ENCODE data around the gene CACNA1B. TPM values are rescaled to one million over a fixed set of nuclear protein-coding genes. Genes with fewer than 3 reads are reported as not detected.

Gene CACNA1B
- total RNA-seq, 1 experiment from 2014 or later, result not detected

DNA sequence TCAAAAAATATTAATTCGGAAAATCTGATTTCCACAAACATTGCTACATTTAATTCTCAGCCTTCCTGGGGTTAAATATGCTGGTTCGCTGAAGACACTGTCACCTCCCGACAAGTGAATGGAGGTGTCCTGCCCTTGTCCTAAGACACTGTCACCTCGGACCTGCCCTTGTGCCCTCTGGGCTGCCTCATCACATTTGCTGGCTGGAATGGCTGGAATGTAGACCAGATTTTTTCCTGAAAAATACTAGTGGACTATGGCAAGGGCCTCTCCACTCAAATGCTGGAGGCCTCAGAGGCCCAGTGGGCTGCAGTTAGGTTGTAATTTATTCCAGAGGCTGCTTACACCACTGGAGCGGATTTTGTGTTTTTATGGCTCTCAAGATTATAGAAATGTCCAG, 28.2 kb downstream of the CACNA1B start:
- no peaks in the 10 kb centered on the region for H3K36me3 ChIP-seq (ENCODE audit: insufficient read depth, low read length)
- no peak overlapping the region for H3K4me2 ChIP-seq (ENCODE audit: low read depth, low read length, poor library complexity, severe bottlenecking)
- no peaks in the 10 kb centered on the region for H3K9me3 ChIP-seq (ENCODE audit: low read length)
- H3K4me1 ChIP-seq (ENCODE audit: low read length), result no peaks in the 10 kb centered on the region
- H3K9me2 ChIP-seq (replicated peaks; ENCODE audit: insufficient read depth, low read length), result no peaks in the 10 kb centered on the region
- no peak overlapping the region for H2AFZ ChIP-seq (ENCODE audit: low read length)
- 0 out of 2 replicates have a peak, but pooled peaks cover 2% of the 10 kb centered on the region for H3K27me3 ChIP-seq (ENCODE audit: low read length)
- no peak overlapping the region for H3K9ac ChIP-seq (ENCODE audit: low read length)
- no peaks in the 10 kb centered on the region for H3K79me2 ChIP-seq (ENCODE audit: low read length)
- no peaks in the 10 kb centered on the region for H4K20me1 ChIP-seq (ENCODE audit: insufficient read depth, low read depth, low read length)
- peak; percentile 4 for DNase-seq
- no peak overlapping the region for H3K4me3 ChIP-seq (ENCODE audit: low read length)
- H3K27ac ChIP-seq (ENCODE audit: low read length), result no peak overlapping the region

DNA sequence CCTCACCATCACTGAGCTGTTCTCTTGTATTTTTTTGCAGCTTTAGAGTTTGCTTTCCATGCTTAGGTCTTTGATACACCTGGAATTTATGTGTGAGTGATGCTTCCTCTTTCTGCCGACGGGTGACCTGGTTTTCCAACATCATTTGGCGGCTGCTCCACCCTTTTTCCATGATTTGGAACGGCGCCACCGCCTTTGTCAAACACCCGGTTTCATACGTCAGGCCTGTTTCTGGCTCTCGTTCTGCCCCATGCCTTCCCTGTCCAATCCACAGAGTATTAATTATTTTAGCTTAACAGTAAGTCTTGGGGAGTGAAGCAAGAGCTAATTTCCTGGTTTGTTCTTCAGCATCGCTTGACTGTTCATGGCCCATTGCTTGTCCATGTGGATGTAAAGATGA, 30.2 kb downstream of the CACNA1B start:
- no peaks in the 10 kb centered on the region for H3K4me1 ChIP-seq (ENCODE audit: low read length)
- no peaks in the 10 kb centered on the region for H3K9me2 ChIP-seq (replicated peaks; ENCODE audit: insufficient read depth, low read length)
- H3K9ac ChIP-seq (ENCODE audit: low read length), result no peak overlapping the region
- H3K27ac ChIP-seq (ENCODE audit: low read length), result no peak overlapping the region
- H3K79me2 ChIP-seq (ENCODE audit: low read length), result no peaks in the 10 kb centered on the region
- H3K4me3 ChIP-seq (ENCODE audit: low read length), result no peak overlapping the region
- no peak overlapping the region for H2AFZ ChIP-seq (ENCODE audit: low read length)
- no peaks in the 10 kb centered on the region for H4K20me1 ChIP-seq (ENCODE audit: insufficient read depth, low read depth, low read length)
- no peak overlapping the region for H3K4me2 ChIP-seq (ENCODE audit: low read depth, low read length, poor library complexity, severe bottlenecking)
- 0 out of 2 replicates have a peak, but pooled peaks cover under 1% of the 10 kb centered on the region for H3K27me3 ChIP-seq (ENCODE audit: low read length)
- DNase-seq, result no peak
- no peaks in the 10 kb centered on the region for H3K9me3 ChIP-seq (ENCODE audit: low read length)
- no peaks in the 10 kb centered on the region for H3K36me3 ChIP-seq (ENCODE audit: insufficient read depth, low read length)

DNA sequence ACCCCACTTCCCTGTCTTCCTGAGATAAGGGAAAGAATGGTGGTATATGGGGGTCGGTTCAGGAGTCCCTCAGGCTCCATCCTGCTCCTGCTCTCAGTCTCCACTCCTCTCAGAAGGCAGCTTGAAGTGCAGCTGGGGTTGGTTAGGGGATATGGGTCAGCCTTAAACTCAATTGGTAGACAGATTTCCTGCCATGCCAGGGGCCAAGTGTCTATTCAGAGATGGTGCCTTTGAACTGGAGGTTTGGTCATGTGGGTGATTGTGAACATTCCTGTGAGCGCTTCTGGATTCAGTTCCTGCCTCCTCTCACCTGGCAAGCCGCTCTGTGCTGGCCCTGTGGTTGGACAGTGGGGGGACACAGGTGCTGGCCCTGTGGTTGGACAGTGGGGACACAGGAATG, 35.1 kb downstream of the CACNA1B start:
- Histone ChIP-seq H3K4me3 (ENCODE audit: low read length) (no peak overlapping the region), H3K27me3 (ENCODE audit: low read length) (no peaks in the 10 kb centered on the region), H3K9me2 (replicated peaks; ENCODE audit: insufficient read depth, low read length) (no peaks in the 10 kb centered on the region), H3K4me1 (ENCODE audit: low read length) (no peaks in the 10 kb centered on the region), H3K79me2 (ENCODE audit: low read length) (no peaks in the 10 kb centered on the region), H3K27ac (ENCODE audit: low read length) (no peak overlapping the region), H3K4me2 (ENCODE audit: low read depth, low read length, poor library complexity, severe bottlenecking) (no peak overlapping the region), H3K9ac (ENCODE audit: low read length) (no peak overlapping the region), H3K9me3 (ENCODE audit: low read length) (no peaks in the 10 kb centered on the region), H3K36me3 (ENCODE audit: insufficient read depth, low read length) (no peaks in the 10 kb centered on the region), H4K20me1 (ENCODE audit: insufficient read depth, low read depth, low read length) (no peaks in the 10 kb centered on the region), H2AFZ (ENCODE audit: low read length) (no peak overlapping the region)
- DNase-seq, result no peak

DNA sequence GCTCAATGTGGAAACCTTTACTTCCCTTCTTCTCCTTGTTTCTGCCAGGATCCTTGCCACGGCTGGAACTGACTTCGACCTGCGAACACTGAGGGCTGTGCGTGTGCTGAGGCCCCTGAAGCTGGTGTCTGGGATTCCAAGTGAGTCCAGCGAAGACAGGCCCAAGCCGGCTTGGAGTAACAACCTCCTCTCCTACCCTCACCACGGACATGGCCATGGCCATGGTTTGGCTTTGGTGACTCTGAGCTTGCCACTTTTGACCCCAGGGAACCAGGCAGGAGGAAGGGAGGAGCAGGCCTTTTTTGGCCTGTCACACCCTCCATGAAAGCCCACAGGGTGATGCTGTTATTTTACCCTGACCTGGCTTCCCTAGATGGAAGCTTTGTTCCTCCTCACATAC, 35.5 kb downstream of the CACNA1B start:
- no peaks in the 10 kb centered on the region for H3K9me3 ChIP-seq (ENCODE audit: low read length)
- no peaks in the 10 kb centered on the region for H3K4me1 ChIP-seq (ENCODE audit: low read length)
- H3K27me3 ChIP-seq (ENCODE audit: low read length), result no peaks in the 10 kb centered on the region
- no peaks in the 10 kb centered on the region for H3K9me2 ChIP-seq (replicated peaks; ENCODE audit: insufficient read depth, low read length)
- H3K4me3 ChIP-seq (ENCODE audit: low read length), result no peak overlapping the region
- H3K27ac ChIP-seq (ENCODE audit: low read length), result no peak overlapping the region
- no peak overlapping the region for H2AFZ ChIP-seq (ENCODE audit: low read length)
- no peaks in the 10 kb centered on the region for H4K20me1 ChIP-seq (ENCODE audit: insufficient read depth, low read depth, low read length)
- no peak overlapping the region for H3K9ac ChIP-seq (ENCODE audit: low read length)
- no peak for DNase-seq
- no peaks in the 10 kb centered on the region for H3K36me3 ChIP-seq (ENCODE audit: insufficient read depth, low read length)
- no peaks in the 10 kb centered on the region for H3K79me2 ChIP-seq (ENCODE audit: low read length)
- no peak overlapping the region for H3K4me2 ChIP-seq (ENCODE audit: low read depth, low read length, poor library complexity, severe bottlenecking)

DNA sequence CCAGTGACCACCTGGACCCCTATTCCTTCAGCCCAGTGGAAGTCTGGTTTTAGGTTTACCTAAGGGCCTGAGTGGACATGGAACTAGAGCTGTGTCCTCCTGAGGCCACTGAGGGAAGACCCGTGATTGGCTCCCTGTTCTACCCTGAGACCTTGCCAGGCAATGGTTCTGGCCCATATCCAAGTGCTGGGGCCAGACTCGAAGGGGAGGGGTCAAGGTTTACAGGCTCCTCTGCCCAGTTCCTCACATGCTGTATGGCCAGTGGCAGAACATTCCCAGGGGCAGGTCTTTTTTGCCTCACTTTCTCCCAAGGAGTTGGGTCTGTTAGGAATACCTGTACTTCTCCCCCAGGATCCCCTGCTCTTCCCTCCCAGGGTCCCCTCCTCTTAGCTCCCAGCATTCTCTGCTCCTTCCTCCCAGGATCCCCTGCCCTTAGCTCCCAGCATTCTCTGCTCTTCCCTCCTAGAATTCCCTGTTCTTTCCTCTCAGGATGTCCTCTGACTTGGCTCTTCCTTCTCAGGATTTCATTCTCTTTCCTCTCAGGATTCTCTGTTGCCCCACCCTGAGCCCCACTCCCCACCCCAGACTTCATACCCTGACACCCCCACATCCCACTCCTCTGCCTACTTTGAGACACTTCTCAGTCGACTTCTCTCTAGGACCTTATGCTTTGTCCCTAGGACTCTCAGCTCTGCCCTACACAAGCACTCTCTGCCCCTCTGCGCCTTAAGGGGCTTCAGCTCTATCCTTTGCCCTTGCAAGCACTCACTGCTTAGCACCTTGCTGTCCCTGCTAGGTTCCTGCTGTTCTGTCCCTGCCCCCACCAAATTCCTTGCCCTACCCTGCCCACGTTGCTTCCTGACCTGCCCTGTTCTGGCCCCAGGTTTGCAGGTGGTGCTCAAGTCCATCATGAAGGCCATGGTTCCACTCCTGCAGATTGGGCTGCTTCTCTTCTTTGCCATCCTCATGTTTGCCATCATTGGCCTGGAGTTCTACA, 36.5 kb downstream of the CACNA1B start:
- Histone ChIP-seq H3K27ac (ENCODE audit: low read length) (no peak overlapping the region), H3K9me3 (ENCODE audit: low read length) (no peaks in the 10 kb centered on the region), H3K4me2 (ENCODE audit: low read depth, low read length, poor library complexity, severe bottlenecking) (no peak overlapping the region), H3K4me3 (ENCODE audit: low read length) (no peak overlapping the region), H4K20me1 (ENCODE audit: insufficient read depth, low read depth, low read length) (no peaks in the 10 kb centered on the region), H3K9me2 (replicated peaks; ENCODE audit: insufficient read depth, low read length) (no peaks in the 10 kb centered on the region), H3K27me3 (ENCODE audit: low read length) (no peaks in the 10 kb centered on the region), H3K4me1 (ENCODE audit: low read length) (no peaks in the 10 kb centered on the region), H3K9ac (ENCODE audit: low read length) (no peak overlapping the region), H3K79me2 (ENCODE audit: low read length) (no peaks in the 10 kb centered on the region), H2AFZ (ENCODE audit: low read length) (no peak overlapping the region), H3K36me3 (ENCODE audit: insufficient read depth, low read length) (no peaks in the 10 kb centered on the region)
- no peak for DNase-seq

DNA sequence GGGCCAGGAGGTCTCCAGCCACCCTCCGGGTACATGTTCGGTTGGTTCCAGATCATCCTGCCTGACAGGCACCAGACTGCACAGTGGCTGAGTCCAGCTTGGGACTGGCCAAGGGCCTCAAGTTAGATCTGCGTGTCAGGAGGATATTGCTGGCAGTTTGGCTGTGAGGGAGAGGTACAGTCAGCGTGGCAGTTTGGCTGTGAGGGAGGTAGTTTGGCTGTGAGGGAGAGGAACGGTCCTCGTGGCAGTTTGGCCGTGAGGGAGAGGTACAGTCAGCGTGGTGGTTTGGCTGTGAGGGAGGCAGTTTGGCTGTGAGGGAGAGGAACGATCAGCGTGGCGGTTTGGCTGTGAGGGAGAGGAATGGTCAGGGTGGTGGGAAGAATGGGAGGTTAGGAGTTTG, 39.0 kb downstream of the CACNA1B start:
- no peaks in the 10 kb centered on the region for H4K20me1 ChIP-seq (ENCODE audit: insufficient read depth, low read depth, low read length)
- no peak overlapping the region for H2AFZ ChIP-seq (ENCODE audit: low read length)
- H3K27ac ChIP-seq (ENCODE audit: low read length), result no peak overlapping the region
- H3K27me3 ChIP-seq (ENCODE audit: low read length), result no peaks in the 10 kb centered on the region
- H3K36me3 ChIP-seq (ENCODE audit: insufficient read depth, low read length), result no peaks in the 10 kb centered on the region
- no peak overlapping the region for H3K4me2 ChIP-seq (ENCODE audit: low read depth, low read length, poor library complexity, severe bottlenecking)
- H3K9me3 ChIP-seq (ENCODE audit: low read length), result no peaks in the 10 kb centered on the region
- no peaks in the 10 kb centered on the region for H3K4me1 ChIP-seq (ENCODE audit: low read length)
- H3K4me3 ChIP-seq (ENCODE audit: low read length), result no peak overlapping the region
- H3K9me2 ChIP-seq (replicated peaks; ENCODE audit: insufficient read depth, low read length), result no peaks in the 10 kb centered on the region
- no peak overlapping the region for H3K9ac ChIP-seq (ENCODE audit: low read length)
- H3K79me2 ChIP-seq (ENCODE audit: low read length), result no peaks in the 10 kb centered on the region
- DNase-seq, result no peak

DNA sequence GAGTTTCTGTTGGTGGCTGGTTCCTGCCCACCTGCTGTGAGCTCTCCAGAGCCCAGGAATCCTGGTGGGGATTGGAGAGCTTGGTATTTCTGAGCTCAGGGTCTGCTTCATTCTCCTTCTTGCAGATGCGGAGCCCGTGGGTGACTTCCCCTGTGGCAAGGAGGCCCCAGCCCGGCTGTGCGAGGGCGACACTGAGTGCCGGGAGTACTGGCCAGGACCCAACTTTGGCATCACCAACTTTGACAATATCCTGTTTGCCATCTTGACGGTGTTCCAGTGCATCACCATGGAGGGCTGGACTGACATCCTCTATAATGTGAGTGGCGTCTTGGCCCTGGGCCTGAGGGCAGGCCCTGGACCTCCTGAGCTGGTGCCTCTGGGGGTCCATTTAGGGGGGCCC, 39.5 kb downstream of the CACNA1B start:
- Histone ChIP-seq H4K20me1 (ENCODE audit: insufficient read depth, low read depth, low read length) (no peaks in the 10 kb centered on the region), H3K4me2 (ENCODE audit: low read depth, low read length, poor library complexity, severe bottlenecking) (no peak overlapping the region), H3K4me1 (ENCODE audit: low read length) (no peaks in the 10 kb centered on the region), H3K27me3 (ENCODE audit: low read length) (no peaks in the 10 kb centered on the region), H3K9me2 (replicated peaks; ENCODE audit: insufficient read depth, low read length) (no peaks in the 10 kb centered on the region), H3K9ac (ENCODE audit: low read length) (no peak overlapping the region), H3K27ac (ENCODE audit: low read length) (no peak overlapping the region), H2AFZ (ENCODE audit: low read length) (no peak overlapping the region), H3K4me3 (ENCODE audit: low read length) (no peak overlapping the region), H3K79me2 (ENCODE audit: low read length) (no peaks in the 10 kb centered on the region), H3K9me3 (ENCODE audit: low read length) (no peaks in the 10 kb centered on the region), H3K36me3 (ENCODE audit: insufficient read depth, low read length) (no peaks in the 10 kb centered on the region)
- DNase-seq, result no peak

DNA sequence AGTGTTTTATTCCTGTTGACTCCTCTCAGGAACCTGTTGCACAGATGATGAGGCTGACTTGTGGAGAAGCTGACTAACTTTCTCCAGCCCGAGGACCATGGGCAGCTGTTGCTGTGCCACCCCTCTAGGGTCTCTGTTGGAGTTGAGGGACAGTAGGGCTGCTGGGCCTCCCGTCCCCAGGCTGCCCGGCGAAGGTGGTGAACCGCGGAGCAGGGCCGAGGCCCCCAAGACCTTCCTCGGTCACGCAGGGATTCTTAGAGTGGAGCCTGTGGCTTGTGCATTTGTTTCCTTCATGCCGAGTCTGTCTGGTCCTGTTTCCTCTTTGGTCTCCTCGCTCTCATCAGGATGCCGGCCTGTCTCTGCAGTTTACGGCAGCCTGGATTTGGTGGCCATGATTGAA, 40.2 kb downstream of the CACNA1B start:
- no peaks in the 10 kb centered on the region for H3K36me3 ChIP-seq (ENCODE audit: insufficient read depth, low read length)
- no peaks in the 10 kb centered on the region for H3K9me3 ChIP-seq (ENCODE audit: low read length)
- H3K9ac ChIP-seq (ENCODE audit: low read length), result no peak overlapping the region
- H3K27ac ChIP-seq (ENCODE audit: low read length), result no peak overlapping the region
- H3K4me1 ChIP-seq (ENCODE audit: low read length), result no peaks in the 10 kb centered on the region
- H3K27me3 ChIP-seq (ENCODE audit: low read length), result no peaks in the 10 kb centered on the region
- H3K9me2 ChIP-seq (replicated peaks; ENCODE audit: insufficient read depth, low read length), result no peaks in the 10 kb centered on the region
- H4K20me1 ChIP-seq (ENCODE audit: insufficient read depth, low read depth, low read length), result no peaks in the 10 kb centered on the region
- no peak overlapping the region for H3K4me2 ChIP-seq (ENCODE audit: low read depth, low read length, poor library complexity, severe bottlenecking)
- no peak for DNase-seq
- H3K4me3 ChIP-seq (ENCODE audit: low read length), result no peak overlapping the region
- no peak overlapping the region for H2AFZ ChIP-seq (ENCODE audit: low read length)
- no peaks in the 10 kb centered on the region for H3K79me2 ChIP-seq (ENCODE audit: low read length)

Data from Karpas-422 (cell line).